ENCODE results near the gene IQCF2. TPM values are rescaled to one million over a fixed set of nuclear protein-coding genes. Genes with fewer than 3 reads are reported as not detected.

The IQCF2 gene
- total and polyA plus RNA-seq, 2 of the 13 experiments (the other 11 are each of a cell fraction or from before 2014, with no cell fraction given) = not detected

DNA sequence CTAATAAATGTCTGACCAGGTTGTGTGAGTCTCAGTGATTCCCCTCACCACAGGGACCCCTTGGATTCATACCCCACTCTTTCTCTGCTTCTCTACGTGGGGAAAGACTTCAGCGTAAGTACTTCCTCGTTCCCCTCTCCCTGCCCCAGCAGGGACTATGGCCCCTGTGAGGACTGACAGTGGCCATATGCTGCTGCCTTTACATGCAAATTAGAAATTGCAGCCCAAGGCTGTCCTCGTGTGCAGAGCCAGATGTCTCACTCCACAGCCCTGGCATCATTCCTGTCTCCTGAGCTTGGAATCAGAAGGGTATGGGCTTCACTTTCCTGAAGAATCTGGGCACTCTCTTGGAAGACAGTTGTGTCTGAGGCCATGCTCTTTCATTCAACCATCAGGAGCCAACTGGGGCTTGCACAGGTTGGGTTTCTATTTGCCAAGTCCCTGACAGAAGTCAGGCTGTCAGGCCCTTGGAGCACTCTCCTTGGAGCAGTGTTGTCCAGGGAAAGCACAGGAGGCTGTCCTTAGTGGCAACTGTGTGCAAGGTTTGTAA is 30.5 kb upstream of the IQCF2 start (continued):
- TF ChIP-seq, protein P1, sequence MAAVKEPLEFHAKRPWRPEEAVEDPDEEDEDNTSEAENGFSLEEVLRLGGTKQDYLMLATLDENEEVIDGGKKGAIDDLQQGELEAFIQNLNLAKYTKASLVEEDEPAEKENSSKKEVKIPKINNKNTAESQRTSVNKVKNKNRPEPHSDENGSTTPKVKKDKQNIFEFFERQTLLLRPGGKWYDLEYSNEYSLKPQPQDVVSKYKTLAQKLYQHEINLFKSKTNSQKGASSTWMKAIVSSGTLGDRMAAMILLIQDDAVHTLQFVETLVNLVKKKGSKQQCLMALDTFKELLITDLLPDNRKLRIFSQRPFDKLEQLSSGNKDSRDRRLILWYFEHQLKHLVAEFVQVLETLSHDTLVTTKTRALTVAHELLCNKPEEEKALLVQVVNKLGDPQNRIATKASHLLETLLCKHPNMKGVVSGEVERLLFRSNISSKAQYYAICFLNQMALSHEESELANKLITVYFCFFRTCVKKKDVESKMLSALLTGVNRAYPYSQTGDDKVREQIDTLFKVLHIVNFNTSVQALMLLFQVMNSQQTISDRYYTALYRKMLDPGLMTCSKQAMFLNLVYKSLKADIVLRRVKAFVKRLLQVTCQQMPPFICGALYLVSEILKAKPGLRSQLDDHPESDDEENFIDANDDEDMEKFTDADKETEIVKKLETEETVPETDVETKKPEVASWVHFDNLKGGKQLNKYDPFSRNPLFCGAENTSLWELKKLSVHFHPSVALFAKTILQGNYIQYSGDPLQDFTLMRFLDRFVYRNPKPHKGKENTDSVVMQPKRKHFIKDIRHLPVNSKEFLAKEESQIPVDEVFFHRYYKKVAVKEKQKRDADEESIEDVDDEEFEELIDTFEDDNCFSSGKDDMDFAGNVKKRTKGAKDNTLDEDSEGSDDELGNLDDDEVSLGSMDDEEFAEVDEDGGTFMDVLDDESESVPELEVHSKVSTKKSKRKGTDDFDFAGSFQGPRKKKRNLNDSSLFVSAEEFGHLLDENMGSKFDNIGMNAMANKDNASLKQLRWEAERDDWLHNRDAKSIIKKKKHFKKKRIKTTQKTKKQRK (IDR thresholded peaks at IDR 0.05; ENCODE audit: low read length) = no peak
- TF ChIP-seq SSRP1 (CRISPR knock-in tag; IDR thresholded peaks at IDR 0.05) = no peak
- no peak for TF ChIP-seq DNMT3B (CRISPR knock-in tag; conservative IDR thresholded peaks at IDR 0.05)
- TF ChIP-seq, protein P2, sequence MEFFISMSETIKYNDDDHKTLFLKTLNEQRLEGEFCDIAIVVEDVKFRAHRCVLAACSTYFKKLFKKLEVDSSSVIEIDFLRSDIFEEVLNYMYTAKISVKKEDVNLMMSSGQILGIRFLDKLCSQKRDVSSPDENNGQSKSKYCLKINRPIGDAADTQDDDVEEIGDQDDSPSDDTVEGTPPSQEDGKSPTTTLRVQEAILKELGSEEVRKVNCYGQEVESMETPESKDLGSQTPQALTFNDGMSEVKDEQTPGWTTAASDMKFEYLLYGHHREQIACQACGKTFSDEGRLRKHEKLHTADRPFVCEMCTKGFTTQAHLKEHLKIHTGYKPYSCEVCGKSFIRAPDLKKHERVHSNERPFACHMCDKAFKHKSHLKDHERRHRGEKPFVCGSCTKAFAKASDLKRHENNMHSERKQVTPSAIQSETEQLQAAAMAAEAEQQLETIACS (CRISPR knock-in tag; IDR thresholded peaks at IDR 0.05) = no peak

DNA sequence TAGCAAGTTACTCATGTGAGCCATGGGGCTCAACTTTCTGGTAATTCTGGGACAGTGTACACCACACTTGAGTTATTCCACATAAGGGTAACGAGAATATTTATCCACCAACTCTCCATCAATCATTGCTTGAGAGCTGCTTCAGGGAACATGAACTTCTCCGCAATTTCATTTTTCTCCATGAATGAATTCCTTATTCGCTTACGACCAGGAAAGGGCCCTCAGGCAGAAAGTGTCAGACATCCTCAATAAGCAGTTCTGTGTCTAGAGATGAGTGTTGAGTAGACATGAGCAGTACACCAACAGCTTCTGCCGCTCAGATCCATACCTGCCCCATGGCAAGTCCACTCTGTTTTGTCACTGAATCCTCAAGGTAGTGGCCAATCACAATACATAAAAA is 24.8 kb upstream of the IQCF2 start:
- H3K27me3 ChIP-seq (ENCODE audit: control insufficient read depth in 1 of 2, insufficient read depth in 2 of 2, low read length in 2 of 2) = 0 out of 5 replicates have a peak, but pooled peaks cover 0 to 3% of the 10 kb centered on the region in 2 experiments
- H3K36me3 ChIP-seq (replicated peaks in 1 of 2; ENCODE audit: control insufficient read depth in 1 of 2, insufficient read depth in 2 of 2, low read length in 2 of 2) = no peaks in the 10 kb centered on the region
- H3K4me2 ChIP-seq (ENCODE audit: low read depth, low read length) = no peak overlapping the region
- H3K9me3 ChIP-seq (ENCODE audit: low read length) = no peaks in the 10 kb centered on the region
- FAIRE-seq (no peak), ATAC-seq (no peak), DNase-seq (ENCODE audit: low spot score) (no peak)
- H3K4me1 ChIP-seq (ENCODE audit: insufficient read depth, low read length) = no peaks in the 10 kb centered on the region
- no TSS peak for BruUV-seq (replicated peaks)
- H3K79me2 ChIP-seq (ENCODE audit: insufficient read depth, low read length) = no peaks in the 10 kb centered on the region
- ChIA-PET CTCF (ENCODE audit: low intra/inter-chr PET ratio, low total read pairs) (no interaction called here), POLR2A (no interaction called here)
- H3K27ac ChIP-seq (ENCODE audit: extremely low read length, insufficient read depth, low read length) = no peak overlapping the region
- H4K20me1 ChIP-seq (ENCODE audit: insufficient read depth, low read length) = no peaks in the 10 kb centered on the region
- in situ Hi-C loops (cut with HindIII; ENCODE audit: extremely low pct_ligation_motif_present, low pct_unique_long_range_greater_than_20kb) = no loop called here
- 57% methylated on average over 5 of the region's 5 CpGs for WGBS (ENCODE audit: low lambda C conversion rate)
- H2AFZ ChIP-seq (ENCODE audit: low read length) = no peak overlapping the region
- TF ChIP-seq, protein P3, sequence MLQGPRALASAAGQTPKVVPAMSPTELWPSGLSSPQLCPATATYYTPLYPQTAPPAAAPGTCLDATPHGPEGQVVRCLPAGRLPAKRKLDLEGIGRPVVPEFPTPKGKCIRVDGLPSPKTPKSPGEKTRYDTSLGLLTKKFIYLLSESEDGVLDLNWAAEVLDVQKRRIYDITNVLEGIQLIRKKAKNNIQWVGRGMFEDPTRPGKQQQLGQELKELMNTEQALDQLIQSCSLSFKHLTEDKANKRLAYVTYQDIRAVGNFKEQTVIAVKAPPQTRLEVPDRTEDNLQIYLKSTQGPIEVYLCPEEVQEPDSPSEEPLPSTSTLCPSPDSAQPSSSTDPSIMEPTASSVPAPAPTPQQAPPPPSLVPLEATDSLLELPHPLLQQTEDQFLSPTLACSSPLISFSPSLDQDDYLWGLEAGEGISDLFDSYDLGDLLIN (CRISPR knock-in tag; IDR thresholded peaks at IDR 0.05; ENCODE audit: borderline replicate concordance) = no peak
- TF ChIP-seq ZNF652 (CRISPR knock-in tag; IDR thresholded peaks at IDR 0.05; ENCODE audit: borderline replicate concordance, low read depth) (no peak), AKAP8 (CRISPR knock-in tag; IDR thresholded peaks at IDR 0.05) (no peak), LCORL (IDR thresholded peaks at IDR 0.05) (no peak), LCORL (CRISPR knock-in tag; IDR thresholded peaks at IDR 0.05) (no peak)
- TF ChIP-seq, protein P4, sequence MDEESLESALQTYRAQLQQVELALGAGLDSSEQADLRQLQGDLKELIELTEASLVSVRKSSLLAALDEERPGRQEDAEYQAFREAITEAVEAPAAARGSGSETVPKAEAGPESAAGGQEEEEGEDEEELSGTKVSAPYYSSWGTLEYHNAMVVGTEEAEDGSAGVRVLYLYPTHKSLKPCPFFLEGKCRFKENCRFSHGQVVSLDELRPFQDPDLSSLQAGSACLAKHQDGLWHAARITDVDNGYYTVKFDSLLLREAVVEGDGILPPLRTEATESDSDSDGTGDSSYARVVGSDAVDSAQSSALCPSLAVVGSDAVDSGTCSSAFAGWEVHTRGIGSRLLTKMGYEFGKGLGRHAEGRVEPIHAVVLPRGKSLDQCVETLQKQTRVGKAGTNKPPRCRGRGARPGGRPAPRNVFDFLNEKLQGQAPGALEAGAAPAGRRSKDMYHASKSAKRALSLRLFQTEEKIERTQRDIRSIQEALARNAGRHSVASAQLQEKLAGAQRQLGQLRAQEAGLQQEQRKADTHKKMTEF (CRISPR knock-in tag; IDR thresholded peaks at IDR 0.05) = no peak
- no peak overlapping the region for H3K4me3 ChIP-seq (replicated peaks in 1 of 3; ENCODE audit: insufficient read depth in 1 of 3, low read depth in 2 of 3, low read length in 3 of 3)
- intact Hi-C loops (cut with micrococcal nuclease; ENCODE audit: unreplicated experiment) = no loop called here
- H3K9ac ChIP-seq (ENCODE audit: insufficient read depth, low read depth, low read length) = no peak overlapping the region

Measured in HepG2 (cell line).